GM21526 (cell line): ENCODE results near the gene ZNF205.
A peak's percentile ranks its signal among the peaks of the same experiment; 100 is the strongest.
"Not testable (repeated sequence)": the region's sequence is repeated elsewhere in the genome, so short reads cannot be mapped to it uniquely, and the experiment has no call there.

Source experiments
- ATAC-seq: cut with Tn5 transposase; IDR thresholded peaks from one replicate; pipeline ENCODE4 v1.9.1; 2021; ENCODE audit warnings: moderate library complexity; ENCODE audit not compliant: unreplicated experiment, low FRiP score

ZNF205 gene

GRCh38 chr16:3112058-3112880, at the start of gene ZNF205:
Gene ZNF205 (plus strand): TSS chr16:3112586. CDS start chr16:3113431, 845 bp downstream.
- ATAC-seq: no peak

- ATAC-seq: no peak
Measured at GRCh38 chr16:3063625-3064386, 48.6 kb upstream of the ZNF205 start.

- no peak for ATAC-seq
Measured at GRCh38 chr16:3065069-3065741, 47.2 kb upstream of the ZNF205 start, which contains the start of gene IL32. Gene IL32 (plus strand): TSS chr16:3065640. CDS start chr16:3065812, 172 bp downstream.

- no peak for ATAC-seq
Measured at GRCh38 chr16:3065742-3066439, 46.5 kb upstream of the ZNF205 start.

GRCh38 chr16:3066440-3066748, 46.0 kb upstream of the ZNF205 start:
- no peak for ATAC-seq

- no peak for ATAC-seq
Measured at GRCh38 chr16:3068487-3068886, 43.9 kb upstream of the ZNF205 start.

GRCh38 chr16:3069146-3069545, 43.2 kb upstream of the ZNF205 start:
- ATAC-seq: not testable (repeated sequence)

- ATAC-seq: no peak
Measured at GRCh38 chr16:3070608-3071111, 41.7 kb upstream of the ZNF205 start.

GRCh38 chr16:3071655-3072054, 40.7 kb upstream of the ZNF205 start:
- ATAC-seq: no peak

- ATAC-seq: not testable (repeated sequence)
Measured at GRCh38 chr16:3072148-3072547, 40.2 kb upstream of the ZNF205 start.

- ATAC-seq: not testable (repeated sequence)
Measured at GRCh38 chr16:3072576-3073263, 39.7 kb upstream of the ZNF205 start.

- ATAC-seq: no peak
Measured at GRCh38 chr16:3073448-3073847, 38.9 kb upstream of the ZNF205 start.

- peak; percentile 68 for ATAC-seq
Measured at GRCh38 chr16:3074860-3075522, 37.4 kb upstream of the ZNF205 start.

- ATAC-seq: no peak
Measured at GRCh38 chr16:3075523-3075915, 36.9 kb upstream of the ZNF205 start.

- ATAC-seq: not testable (repeated sequence)
Measured at GRCh38 chr16:3075946-3076345, 36.4 kb upstream of the ZNF205 start.

GRCh38 chr16:3076577-3076976, 35.8 kb upstream of the ZNF205 start:
- ATAC-seq: no peak

GRCh38 chr16:3080024-3080423, 32.4 kb upstream of the ZNF205 start:
- ATAC-seq: no peak

GRCh38 chr16:3081957-3082356, 30.4 kb upstream of the ZNF205 start:
- ATAC-seq: not testable (repeated sequence)

GRCh38 chr16:3083408-3083807, 29.0 kb upstream of the ZNF205 start:
- not testable (repeated sequence) for ATAC-seq
